Tracheal epithelial cell (primary cell): ENCODE measurements around the gene TRIM71. TPM values are rescaled to one million over a fixed set of nuclear protein-coding genes. Genes with fewer than 3 reads are reported as not detected.

Source experiments
- total RNA-seq: library from RNA; depleted of rRNA; stranded (reverse); fragments of >200 nt; gene quantifications from 2 replicates; pipeline ENCODE4 v1.2.1, GENCODE V29; 2014

Gene TRIM71
- 0.24 TPM in 1 of 2 replicates, not detected in the other for total RNA-seq

GRCh38 chr3:32817558-32818228 lies at the start of gene TRIM71:
TSS of gene TRIM71 (plus strand) at chr3:32817997. CDS start at chr3:32818081, 84 bp downstream.

Other genes with a start within 250 kb of the TRIM71 start
- 33.2 and 36.4 TPM in 2 replicates for gene DYNC1LI1, start 247.1 kb upstream of the TRIM71 start, total RNA-seq
- gene CNOT10, start 132.8 kb upstream of the TRIM71 start, total RNA-seq, result 19.3 and 24.5 TPM in 2 replicates
- not detected in 2 replicates for gene CCR4, start 133.6 kb downstream of the TRIM71 start, total RNA-seq